ENCODE data around the gene CRB1. TPM values are rescaled to one million over a fixed set of nuclear protein-coding genes. Genes with fewer than 3 reads are reported as not detected.

The CRB1 gene
- polyA plus RNA-seq, 1 donor (not counting 4 experiments of a cell fraction or from before 2014, with no cell fraction given): 0.04 TPM

DNA sequence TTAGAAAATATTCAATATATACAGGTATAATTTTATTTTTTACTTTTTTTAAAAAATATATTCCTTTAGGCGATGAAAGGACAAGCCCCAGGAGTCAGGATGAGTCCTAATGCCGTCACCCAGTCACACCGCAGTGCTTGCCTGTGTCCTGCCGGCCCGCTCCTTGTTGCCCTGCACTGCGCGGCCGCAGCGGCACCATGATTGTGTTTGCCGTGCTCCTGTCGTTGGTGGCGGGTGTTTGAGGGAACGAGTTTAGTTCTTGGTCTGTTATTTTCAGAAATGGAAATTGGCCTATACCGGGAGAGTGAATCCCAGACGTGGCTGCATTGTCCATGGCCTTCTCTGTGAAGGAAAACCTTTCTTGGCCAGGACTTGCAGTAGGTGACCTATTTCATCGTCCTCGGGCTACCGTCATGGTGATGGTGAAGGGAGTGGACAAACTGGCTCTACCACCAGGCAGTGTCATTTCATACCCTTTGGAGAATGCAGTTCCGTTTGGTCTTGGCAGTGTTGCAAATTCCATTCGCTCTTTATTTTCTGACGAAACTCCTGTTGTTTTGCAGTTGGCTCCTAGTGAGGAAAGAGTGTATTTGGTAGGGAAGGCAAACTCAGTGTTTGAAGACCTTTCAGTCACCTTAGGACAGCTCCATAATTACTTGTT, 45.9 kb upstream of the CRB1 start:
- H3K79me2 ChIP-seq (ENCODE audit: control insufficient read depth, insufficient read depth, low read length): no peaks in the 10 kb centered on the region
- H3K27me3 ChIP-seq (ENCODE audit: control insufficient read depth, extremely low read depth, insufficient read depth, low read length): no peaks in the 10 kb centered on the region
- H3K4me2 ChIP-seq (ENCODE audit: control insufficient read depth, extremely low read depth, insufficient read depth, low read depth, low read length): peak overlapping the region; percentile 34
- H4K20me1 ChIP-seq (ENCODE audit: control insufficient read depth, extremely low read depth, insufficient read depth, low read length): no peaks in the 10 kb centered on the region
- peak overlapping the region; percentile 65 for H2AFZ ChIP-seq (ENCODE audit: control insufficient read depth, low read length)
- no peak overlapping the region for H3K9ac ChIP-seq (ENCODE audit: control insufficient read depth, extremely low read depth, insufficient read depth, low read length)
- FAIRE-seq (peak; percentile 17), DNase-seq (ENCODE audit: low read depth, low spot score) (no peak)
- no peaks in the 10 kb centered on the region for H3K36me3 ChIP-seq (ENCODE audit: control insufficient read depth in 2 of 2, extremely low read depth in 1 of 2, insufficient read depth in 2 of 2, low read length in 2 of 2)
- TF ChIP-seq, protein P1, sequence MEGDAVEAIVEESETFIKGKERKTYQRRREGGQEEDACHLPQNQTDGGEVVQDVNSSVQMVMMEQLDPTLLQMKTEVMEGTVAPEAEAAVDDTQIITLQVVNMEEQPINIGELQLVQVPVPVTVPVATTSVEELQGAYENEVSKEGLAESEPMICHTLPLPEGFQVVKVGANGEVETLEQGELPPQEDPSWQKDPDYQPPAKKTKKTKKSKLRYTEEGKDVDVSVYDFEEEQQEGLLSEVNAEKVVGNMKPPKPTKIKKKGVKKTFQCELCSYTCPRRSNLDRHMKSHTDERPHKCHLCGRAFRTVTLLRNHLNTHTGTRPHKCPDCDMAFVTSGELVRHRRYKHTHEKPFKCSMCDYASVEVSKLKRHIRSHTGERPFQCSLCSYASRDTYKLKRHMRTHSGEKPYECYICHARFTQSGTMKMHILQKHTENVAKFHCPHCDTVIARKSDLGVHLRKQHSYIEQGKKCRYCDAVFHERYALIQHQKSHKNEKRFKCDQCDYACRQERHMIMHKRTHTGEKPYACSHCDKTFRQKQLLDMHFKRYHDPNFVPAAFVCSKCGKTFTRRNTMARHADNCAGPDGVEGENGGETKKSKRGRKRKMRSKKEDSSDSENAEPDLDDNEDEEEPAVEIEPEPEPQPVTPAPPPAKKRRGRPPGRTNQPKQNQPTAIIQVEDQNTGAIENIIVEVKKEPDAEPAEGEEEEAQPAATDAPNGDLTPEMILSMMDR (optimal IDR thresholded peaks at IDR 0.05 in 1 of 3, IDR thresholded peaks at IDR 0.05 in 1 of 3, conservative IDR thresholded peaks at IDR 0.05 in 1 of 3; ENCODE audit: extremely low read depth in 1 of 3, insufficient read depth in 2 of 3, low read length in 3 of 3): no peak
- no peak for TF ChIP-seq EZH2 (IDR thresholded peaks at IDR 0.05; ENCODE audit: low read length)
- H3K9me3 ChIP-seq (ENCODE audit: control insufficient read depth, low read depth, low read length): no peaks in the 10 kb centered on the region
- dilution Hi-C loops (cut with MboI; ENCODE audit: extremely low pct_ligation_motif_present, low sequenced_read_pairs): no loop called here
- H3K4me3 ChIP-seq (ENCODE audit: control insufficient read depth in 2 of 3, extremely low read depth in 1 of 3, insufficient read depth in 2 of 3, low read depth in 1 of 3, low read length in 3 of 3): no peak overlapping the region
- H3K4me1 ChIP-seq (ENCODE audit: control insufficient read depth, extremely low read depth, insufficient read depth, low read length): peaks cover 6% of the 10 kb centered on the region
- H3K9me1 ChIP-seq (ENCODE audit: control insufficient read depth, extremely low read depth, insufficient read depth, low read length): no peaks in the 10 kb centered on the region
- no peak overlapping the region for H3K27ac ChIP-seq (ENCODE audit: control insufficient read depth, insufficient read depth, low read length)

DNA sequence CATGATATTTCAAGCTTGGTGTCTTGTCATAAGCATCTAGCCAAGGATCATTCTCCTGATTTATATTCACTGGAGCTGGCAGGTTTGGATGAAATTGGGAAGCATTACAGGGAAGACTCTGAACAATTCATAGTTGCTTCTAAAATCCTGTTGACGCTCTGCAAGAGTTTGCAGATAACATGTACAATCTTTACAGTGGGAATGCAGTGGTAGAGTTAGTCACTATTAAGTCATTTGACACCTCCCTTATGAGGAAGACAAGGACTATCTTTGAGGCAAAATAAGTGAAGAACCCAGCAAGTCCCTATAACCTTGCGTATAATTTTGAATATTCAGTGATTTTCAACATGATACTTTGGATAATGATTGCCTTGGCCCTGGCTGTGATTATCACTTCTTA, 45.3 kb upstream of the CRB1 start:
- TF ChIP-seq, protein P1 (optimal IDR thresholded peaks at IDR 0.05 in 1 of 3, IDR thresholded peaks at IDR 0.05 in 1 of 3, conservative IDR thresholded peaks at IDR 0.05 in 1 of 3; ENCODE audit: extremely low read depth in 1 of 3, insufficient read depth in 2 of 3, low read length in 3 of 3): no peak
- no peak for TF ChIP-seq EZH2 (IDR thresholded peaks at IDR 0.05; ENCODE audit: low read length)
- FAIRE-seq (no peak), DNase-seq (ENCODE audit: low read depth, low spot score) (no peak)
- no peaks in the 10 kb centered on the region for H4K20me1 ChIP-seq (ENCODE audit: control insufficient read depth, extremely low read depth, insufficient read depth, low read length)
- dilution Hi-C loops (cut with MboI; ENCODE audit: extremely low pct_ligation_motif_present, low sequenced_read_pairs): no loop called here
- H2AFZ ChIP-seq (ENCODE audit: control insufficient read depth, low read length): no peak overlapping the region
- no peak overlapping the region for H3K9ac ChIP-seq (ENCODE audit: control insufficient read depth, extremely low read depth, insufficient read depth, low read length)
- peak overlapping the region; percentile 34 for H3K4me2 ChIP-seq (ENCODE audit: control insufficient read depth, extremely low read depth, insufficient read depth, low read depth, low read length)
- no peaks in the 10 kb centered on the region for H3K9me3 ChIP-seq (ENCODE audit: control insufficient read depth, low read depth, low read length)
- no peak overlapping the region for H3K4me3 ChIP-seq (ENCODE audit: control insufficient read depth in 2 of 3, extremely low read depth in 1 of 3, insufficient read depth in 2 of 3, low read depth in 1 of 3, low read length in 3 of 3)
- peaks cover 6% of the 10 kb centered on the region for H3K4me1 ChIP-seq (ENCODE audit: control insufficient read depth, extremely low read depth, insufficient read depth, low read length)
- H3K27ac ChIP-seq (ENCODE audit: control insufficient read depth, insufficient read depth, low read length): no peak overlapping the region
- H3K36me3 ChIP-seq (ENCODE audit: control insufficient read depth in 2 of 2, extremely low read depth in 1 of 2, insufficient read depth in 2 of 2, low read length in 2 of 2): no peaks in the 10 kb centered on the region
- no peaks in the 10 kb centered on the region for H3K9me1 ChIP-seq (ENCODE audit: control insufficient read depth, extremely low read depth, insufficient read depth, low read length)
- no peaks in the 10 kb centered on the region for H3K27me3 ChIP-seq (ENCODE audit: control insufficient read depth, extremely low read depth, insufficient read depth, low read length)
- H3K79me2 ChIP-seq (ENCODE audit: control insufficient read depth, insufficient read depth, low read length): no peaks in the 10 kb centered on the region

All from keratinocyte (primary cell).